GM19395 (cell line): Measurements from ENCODE around the gene TOMM40.
"Not testable (repeated sequence)": the region's sequence is repeated elsewhere in the genome, so short reads cannot be mapped to it uniquely, and the experiment has no call there.

Experiments used
- ATAC-seq: cut with Tn5 transposase; IDR thresholded peaks from one replicate; pipeline ENCODE4 v1.9.1; 2021; ENCODE audit warnings: mild to moderate bottlenecking, moderate library complexity; ENCODE audit not compliant: unreplicated experiment

The TOMM40 gene

DNA sequence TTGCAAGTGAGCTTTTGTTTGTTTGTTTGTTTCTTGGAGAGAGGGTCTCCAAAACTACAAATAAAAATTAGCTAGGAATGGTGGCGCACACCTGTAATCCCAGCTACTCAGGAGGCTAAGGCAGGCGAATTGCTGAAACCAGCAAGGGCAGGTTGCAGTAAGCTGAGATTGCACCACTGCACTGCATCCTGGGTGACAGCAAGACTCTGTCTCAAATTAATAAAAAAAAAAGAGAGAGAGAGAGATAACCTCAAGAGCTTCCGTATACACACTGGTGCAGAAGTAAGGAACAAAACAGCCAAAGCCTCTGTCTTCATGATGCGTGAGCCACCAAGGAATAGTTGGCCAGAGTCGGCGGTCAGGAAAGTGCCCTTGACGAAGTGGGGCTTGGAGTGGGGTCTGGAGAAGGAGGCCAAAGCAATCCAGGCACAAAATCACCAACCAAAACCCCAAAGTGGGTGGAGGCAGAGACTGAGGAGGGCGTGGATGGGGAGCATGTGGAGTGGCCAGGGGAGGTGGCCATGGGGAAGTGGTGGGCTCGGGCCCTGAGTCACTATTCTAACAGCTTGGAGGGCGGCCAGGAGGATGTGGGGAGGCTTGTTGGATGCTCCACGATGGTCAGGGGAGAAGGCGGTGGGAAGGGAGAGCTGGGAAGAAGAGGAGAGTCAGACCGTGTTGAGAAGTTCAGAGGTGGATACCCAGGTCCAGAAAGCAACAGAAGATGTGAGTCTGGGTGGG is 21.2 kb upstream of the TOMM40 start:
- ATAC-seq: no peak

DNA sequence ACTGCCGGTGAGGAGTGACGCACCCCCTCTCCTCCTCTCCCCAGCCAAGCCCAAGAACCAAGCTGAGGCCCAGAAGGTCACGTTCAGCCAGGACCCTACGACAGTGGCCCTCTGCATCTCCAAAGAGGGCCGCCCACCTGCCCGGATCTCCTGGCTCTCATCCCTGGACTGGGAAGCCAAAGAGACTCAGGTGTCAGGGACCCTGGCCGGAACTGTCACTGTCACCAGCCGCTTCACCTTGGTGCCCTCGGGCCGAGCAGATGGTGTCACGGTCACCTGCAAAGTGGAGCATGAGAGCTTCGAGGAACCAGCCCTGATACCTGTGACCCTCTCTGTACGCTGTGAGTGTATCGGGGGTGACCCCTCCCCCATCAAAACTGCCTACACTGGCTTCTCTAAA is 19.2 kb upstream of the TOMM40 start:
- ATAC-seq: no peak

DNA sequence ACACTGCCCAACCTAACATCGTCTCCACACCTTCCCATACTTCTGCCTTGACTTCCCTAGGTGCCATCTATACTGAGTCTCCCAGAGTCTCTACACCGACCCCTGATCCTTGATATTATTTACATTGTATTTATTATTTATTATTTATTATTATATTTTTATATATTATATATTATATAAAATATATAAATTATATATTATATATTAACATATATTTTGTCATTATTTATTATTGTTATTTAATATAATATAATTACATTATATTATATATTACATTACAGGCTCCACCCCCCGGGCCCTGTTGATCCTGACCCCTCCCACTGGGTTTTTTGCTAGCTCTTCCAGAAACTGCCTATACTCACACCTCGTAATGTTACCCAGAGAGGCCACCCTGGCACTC is 18.4 kb upstream of the TOMM40 start:
- ATAC-seq: no peak

DNA sequence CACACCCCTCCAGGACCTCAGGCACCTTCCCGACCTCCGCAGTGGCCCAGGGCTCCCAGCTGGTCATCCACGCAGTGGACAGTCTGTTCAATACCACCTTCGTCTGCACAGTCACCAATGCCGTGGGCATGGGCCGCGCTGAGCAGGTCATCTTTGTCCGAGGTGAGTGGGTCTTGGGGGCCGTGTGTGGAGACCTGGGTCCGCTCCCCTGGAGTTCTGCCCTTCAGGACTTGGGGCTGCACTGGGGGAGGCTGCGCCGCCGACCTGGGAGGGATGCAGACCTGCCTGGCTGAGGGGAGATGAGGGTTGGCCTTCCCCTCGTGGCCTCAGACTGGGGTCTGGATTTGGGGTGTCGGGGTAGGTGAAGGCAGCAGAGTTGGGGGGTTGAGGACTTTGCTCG is 16.7 kb upstream of the TOMM40 start:
- no peak for ATAC-seq

DNA sequence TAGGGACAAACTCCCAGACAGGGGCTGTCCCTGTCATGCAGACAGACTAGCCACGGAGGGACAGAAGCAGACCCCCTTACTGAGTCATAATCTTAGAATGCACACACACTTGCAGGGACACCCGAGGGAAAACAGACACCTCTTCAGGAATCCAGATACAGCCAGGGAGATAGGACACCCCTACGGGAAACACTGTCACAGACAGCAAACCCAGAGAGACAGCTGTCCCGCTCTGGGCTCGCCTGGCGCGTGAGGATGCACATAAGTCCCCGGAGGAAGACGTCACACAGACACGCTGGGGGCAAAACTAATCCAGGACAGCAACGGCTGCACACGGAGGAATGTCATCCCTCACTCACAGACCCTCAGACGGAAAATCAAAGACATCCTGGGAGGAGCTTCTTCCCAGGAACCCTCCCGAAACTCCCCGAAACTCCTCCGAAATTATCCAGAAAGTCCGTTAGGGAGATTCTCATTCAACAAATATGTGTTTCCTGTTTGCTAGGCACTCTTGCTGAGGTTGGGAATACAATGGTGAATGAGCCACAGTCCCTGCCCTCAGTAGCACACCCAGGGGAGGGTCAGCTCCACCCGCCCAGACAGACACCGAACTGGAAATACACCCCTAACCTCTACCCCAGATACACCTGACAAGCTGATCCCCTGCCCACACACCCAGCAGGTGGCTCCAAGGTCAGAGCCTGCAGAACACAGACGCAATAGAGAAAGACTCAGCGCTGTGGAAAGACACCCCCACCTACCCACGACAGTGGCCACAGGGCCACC is 15.2 kb upstream of the TOMM40 start:
- no peak for ATAC-seq

DNA sequence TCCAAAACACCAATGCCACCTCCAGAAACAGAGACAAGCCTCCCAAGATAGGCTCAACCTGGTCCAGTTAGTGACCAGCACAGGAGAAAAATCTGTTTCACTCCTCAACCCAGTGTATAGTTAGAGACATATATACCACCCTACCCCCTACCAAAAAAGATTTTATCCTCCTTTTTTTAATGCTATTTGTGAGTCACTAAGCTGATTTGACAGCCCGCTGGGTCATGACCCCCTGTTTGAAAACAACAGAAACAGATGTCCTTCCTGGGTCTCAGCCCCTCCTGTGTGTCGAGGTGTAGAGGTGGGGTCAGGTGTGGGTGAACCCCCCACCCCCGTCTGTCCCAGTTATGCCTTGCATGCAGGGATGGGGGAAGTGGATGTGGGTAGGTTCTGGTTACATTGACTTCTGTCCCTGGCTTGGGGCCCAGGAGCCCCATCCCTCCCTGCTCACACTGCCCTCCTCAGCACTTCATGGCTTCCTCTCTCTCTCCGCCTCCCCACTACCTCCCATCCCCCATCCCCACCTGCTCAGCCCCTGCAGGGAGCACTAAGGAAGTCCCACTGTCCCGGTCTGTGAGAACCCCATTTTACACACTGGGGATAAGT is 14.0 kb upstream of the TOMM40 start:
- ATAC-seq: no peak

DNA sequence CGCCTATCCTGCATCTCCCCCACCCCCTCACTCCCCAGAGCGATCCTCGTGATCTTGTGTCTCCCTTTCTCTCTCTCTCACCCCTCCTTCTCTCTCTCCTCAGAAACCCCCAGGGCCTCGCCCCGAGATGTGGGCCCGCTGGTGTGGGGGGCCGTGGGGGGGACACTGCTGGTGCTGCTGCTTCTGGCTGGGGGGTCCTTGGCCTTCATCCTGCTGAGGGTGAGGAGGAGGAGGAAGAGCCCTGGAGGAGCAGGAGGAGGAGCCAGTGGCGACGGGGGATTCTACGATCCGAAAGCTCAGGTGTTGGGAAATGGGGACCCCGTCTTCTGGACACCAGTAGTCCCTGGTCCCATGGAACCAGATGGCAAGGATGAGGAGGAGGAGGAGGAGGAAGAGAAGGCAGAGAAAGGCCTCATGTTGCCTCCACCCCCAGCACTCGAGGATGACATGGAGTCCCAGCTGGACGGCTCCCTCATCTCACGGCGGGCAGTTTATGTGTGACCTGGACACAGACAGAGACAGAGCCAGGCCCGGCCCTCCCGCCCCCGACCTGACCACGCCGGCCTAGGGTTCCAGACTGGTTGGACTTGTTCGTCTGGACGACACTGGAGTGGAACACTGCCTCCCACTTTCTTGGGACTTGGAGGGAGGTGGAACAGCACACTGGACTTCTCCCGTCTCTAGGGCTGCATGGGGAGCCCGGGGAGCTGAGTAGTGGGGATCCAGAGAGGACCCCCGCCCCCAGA is 12.8 kb upstream of the TOMM40 start:
- no peak for ATAC-seq

DNA sequence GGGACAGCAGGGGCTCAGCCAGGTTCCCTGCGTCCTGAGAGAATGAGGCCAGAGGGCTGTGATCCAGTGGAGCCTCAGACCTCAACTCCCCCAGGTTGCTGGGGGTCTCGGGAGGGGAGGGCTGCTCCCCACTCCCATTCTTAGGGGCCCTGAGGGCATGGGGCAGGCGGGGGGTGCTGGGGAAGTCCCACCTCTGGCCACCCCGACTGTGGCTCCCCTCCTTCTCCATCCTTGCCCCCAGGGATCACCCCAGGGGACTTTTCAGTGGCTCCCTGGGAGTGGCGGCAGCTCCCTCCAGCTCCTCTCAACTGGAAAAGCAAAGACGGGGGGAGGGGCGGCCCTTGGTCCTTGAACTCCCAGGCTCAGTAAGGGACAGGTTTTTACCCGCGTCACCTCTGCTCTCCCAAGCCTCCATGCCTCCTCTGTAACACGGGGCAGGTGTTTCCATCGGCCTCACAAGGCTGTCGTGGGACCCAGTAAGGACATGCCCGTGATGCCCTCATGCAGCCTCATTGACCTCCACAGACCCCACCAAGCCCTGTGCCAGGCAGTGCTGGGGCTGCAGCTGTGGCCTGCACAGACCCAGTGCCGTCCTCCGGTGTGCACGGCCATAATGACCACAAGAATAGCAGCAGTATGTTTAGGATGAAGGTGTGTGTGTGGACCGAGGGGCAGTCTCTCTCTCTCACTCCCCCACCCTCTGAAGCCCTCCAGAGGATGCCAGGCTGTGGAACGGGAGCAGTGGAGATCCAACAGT is 11.6 kb upstream of the TOMM40 start:
- ATAC-seq: no peak

DNA sequence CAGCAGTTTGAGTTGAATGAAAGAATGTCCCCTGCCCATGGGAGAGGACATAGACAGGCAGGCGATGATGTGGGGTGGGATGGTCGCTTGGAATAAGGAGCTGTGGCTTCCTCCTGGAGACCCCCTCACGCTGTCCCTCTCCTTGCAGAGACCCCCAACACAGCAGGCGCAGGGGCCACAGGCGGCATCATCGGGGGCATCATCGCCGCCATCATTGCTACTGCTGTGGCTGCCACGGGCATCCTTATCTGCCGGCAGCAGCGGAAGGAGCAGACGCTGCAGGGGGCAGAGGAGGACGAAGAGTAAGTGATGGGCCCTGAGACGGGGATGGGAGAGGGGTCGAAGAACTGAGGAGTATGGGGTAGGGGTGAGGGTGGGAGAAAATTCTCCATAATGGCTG is 9.0 kb upstream of the TOMM40 start:
- ATAC-seq: no peak

DNA sequence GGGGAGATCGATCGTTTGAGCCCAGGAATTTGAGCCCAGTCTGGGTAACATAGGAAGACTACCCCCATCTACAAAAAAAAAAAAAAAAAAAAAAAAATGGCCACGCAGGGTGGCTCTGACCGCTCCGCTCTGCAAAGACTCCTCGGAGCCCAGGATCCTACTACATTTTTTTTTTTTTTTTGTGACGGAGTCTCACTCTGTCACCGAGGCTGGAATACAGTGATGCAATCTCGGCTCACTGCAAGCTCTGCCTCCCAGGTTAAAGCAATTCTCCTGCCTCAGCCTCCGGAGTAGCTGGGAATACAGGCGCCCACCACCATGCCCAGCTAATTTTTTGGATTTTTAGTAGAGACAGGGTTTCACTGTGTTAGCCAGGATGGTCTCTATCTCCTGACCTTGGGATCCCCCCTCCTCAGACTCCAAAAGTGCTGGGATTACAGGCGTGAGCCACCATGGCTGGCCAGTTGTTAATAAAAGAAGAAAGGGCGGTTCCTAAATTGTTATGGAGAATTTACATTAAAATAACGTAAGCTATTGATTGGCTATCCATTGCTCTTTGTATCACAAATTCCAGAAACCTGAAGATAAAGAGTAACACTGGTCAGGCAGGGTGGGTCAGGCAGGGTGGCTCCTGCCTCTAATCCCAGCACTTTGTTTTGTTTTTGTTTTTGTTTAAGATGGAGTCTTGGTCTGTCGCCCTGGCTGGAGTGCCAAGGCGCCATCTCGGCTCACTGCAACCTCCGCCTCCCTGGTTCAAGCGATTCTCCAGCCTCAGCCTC is 8.2 kb upstream of the TOMM40 start:
- not testable (repeated sequence) for ATAC-seq

DNA sequence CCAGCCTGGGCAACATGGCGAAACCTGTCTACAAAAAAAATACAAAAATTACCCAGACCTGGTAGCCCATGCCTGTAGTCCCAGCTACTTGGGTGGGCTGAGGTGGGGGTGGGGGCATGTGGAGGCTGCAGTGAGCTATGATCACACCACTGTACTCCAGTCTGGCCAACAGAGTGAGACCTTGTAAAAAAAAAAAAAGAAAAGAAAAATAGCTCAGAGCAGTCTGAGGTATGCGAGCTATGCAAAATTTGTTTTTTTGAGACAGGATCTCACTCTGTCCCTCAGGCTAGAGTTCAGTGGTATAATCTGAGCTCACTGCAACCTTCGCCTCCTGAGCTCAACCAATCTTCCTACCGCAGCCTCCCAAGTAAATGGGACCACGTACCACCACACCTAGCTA is 7.1 kb upstream of the TOMM40 start:
- no peak for ATAC-seq

DNA sequence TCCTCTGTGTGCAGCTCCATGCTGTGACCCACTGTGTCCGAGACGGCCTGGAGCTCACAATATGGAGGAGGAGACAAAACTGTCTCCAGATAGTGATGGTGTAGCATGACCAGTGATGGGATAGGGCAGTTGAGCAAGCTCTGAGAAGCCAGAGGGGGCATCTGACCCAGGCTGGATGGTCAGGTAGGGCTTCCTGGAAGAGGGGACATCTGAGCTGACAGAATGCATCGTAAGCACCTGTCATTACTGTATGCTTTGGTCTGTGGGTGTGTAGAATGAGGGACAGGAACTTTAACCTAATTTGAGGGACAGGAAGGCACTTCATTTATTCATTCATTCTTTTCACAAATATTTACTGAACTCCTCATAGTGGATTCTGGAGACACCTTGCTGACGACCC is 6.5 kb upstream of the TOMM40 start:
- ATAC-seq: no peak

DNA sequence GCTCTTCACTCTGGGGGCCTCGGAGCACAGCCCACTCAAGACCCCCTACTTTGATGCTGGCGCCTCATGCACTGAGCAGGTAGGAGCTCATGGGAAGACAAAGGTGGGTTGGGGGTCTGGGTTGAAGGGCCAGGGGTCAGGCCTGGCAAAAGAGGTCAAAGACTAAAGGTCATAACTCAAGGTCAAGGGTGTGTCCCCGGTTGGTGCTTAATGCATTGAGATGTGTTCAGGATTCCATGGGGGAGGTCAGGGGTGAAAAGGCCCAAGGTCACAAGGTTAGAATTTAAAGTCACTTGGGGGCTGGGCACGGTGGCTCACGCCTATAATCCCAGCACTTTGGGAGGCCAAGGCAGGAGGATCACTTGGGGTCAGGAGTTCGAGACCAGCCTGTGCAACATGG is 4.9 kb upstream of the TOMM40 start:
- ATAC-seq: no peak

DNA sequence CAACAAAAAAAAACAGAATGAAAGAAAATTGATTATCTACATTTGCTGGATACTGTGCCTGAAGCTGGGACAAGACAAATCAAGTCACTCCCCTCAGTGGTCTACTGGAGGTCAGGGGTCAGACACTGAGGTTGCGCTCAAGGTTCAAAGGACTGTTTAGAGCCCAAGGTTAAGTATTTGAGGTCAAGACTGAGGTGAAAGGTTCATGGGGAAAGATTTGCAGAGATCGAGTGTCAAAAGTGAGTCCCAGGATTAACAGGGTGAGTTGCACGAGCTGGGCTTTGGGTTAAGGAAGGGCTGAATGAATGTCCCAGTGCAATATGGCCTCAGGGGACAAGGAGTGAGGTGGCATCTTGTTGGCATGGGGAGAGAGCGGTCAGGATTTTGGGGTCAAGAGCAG is 3.4 kb upstream of the TOMM40 start:
- no peak for ATAC-seq

DNA sequence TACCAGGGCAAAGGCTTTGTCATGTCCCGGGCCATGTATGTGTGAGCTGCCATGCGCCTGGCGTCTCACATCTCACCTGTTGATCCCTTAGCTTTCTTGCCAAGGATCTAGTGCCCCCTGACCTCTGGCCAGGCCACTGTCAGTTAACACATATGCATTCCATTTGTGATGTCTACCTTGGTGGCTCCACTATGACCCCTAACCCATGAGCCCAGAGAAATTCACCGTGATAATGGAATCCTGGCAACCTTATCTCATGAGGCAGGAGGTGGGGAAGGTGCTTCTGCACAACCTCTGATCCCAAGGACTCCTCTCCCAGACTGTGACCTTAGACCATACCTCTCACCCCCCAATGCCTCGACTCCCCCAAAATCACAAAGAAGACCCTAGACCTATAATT is 2.7 kb upstream of the TOMM40 start:
- not testable (repeated sequence) for ATAC-seq

DNA sequence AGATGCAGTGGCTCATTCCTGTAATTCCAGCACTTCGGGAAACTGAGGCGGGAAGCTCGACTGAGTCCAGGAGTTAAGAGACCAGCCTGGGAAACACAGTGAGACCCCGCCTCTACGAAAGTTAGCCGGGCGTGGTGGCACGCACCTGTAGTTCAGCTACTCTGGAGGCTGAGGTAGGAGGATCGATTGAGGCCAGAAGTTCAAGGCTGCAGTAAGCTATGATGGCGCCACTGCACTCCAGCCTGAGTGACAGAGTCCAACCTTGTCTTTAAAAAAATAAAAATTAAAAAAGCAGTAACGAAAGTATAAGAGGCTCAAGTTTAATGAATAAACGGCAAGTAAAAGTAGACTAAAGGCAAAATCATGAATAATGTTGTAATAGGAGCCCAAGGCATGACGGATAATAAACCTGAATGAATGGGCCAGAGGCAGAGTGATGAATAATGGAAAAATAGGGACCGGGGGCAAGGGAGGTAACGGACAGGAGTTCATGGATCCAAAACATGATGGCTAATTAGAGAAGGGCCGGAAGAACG is 1.2 kb upstream of the TOMM40 start:
- ATAC-seq: no peak

DNA sequence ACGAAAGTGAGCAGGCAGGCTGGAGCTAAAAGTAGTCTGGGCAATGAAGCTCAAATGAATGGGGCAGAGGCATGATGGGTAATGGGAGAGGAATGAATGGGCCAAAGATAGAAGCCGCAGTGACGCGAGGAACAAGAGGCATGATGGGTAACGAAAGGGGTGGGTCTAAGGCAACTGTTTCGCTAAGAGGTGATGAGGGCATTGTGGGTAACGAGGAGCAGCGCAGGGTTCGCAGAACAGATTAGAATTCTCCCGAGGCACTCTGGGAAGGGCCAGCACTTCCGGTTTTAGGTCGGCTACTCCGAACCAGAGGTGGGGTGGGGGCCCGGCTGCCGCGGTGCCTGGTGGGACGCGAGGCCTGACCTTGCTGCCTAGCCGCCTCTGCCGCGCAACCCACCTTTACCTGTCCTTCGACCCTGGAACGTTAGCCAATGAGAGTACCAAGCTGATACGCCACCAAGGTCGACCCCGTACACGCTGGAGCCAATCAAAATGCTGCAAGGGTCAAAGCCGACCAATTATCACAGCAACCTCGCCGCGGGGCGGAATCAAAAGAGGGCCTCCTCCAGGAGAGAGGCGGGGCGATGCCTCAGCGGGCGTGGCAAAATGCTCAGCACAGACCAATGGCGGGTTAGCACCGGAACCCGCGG is 563 bp upstream of the TOMM40 start:
- ATAC-seq: peak; percentile 83

DNA sequence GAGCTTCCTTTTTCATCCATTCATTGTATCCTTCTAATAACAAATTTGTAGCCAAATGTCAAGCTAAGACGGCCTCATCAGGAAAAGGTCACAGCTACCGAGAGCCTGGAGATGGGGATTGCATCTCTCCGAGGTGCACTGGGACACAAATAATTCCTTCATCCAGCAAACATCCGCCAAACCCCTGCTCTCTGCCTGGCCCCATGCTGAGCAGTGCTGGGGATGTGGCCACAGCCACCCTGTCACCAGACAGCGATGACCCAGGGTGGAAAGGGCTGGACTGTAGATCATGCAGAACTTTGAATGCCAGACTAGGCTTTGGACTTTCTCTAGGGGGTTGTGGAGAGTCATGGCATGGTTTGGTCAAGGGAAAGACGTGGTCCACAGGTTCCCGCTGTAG is 1.9 kb downstream of the TOMM40 start:
- ATAC-seq: no peak
